Measurements from ENCODE around the gene EPHA10.
"Not testable (repeated sequence)": the region's sequence is repeated elsewhere in the genome, so short reads cannot be mapped to it uniquely, and the experiment has no call there.

Gene EPHA10

GRCh38 chr1:37767488-37767887, 2.6 kb upstream of the EPHA10 start:
- no peak for FAIRE-seq

GRCh38 chr1:37765916-37766664, 1.2 kb upstream of the EPHA10 start:
- FAIRE-seq, result no peak

- no peak for FAIRE-seq
Measured at GRCh38 chr1:37764414-37764825, 500 bp downstream of the EPHA10 start.

DNA sequence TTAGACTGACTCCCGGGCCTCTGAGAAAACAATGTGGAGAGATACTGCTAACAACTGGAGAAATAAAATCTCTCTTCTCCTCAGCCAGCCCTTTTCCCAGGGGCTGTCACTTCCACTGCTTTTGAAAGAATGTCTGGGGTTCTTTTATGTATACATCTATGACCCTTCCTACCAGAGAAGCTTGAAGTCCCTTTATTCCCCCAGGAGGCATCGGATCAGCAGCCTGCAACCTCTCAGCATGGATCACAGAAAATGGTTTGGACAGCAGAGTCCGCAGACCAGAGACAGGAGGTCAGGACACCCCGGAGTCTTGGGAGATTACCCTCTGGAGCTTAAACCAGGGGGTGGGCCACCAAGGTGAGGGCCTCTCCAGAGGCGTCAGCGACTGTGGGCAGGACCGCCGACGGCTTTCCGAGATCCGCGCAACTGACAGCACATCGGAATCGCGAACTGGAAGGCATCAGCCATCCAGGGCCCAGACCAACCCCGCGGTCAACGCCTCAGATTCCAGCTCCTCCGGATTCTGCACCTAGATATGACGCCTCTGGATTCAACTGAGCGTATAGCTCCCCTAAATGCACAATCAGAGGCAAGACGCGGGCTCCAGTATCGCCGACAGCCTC, 1.0 kb downstream of the EPHA10 start:
- FAIRE-seq, result no peak

DNA sequence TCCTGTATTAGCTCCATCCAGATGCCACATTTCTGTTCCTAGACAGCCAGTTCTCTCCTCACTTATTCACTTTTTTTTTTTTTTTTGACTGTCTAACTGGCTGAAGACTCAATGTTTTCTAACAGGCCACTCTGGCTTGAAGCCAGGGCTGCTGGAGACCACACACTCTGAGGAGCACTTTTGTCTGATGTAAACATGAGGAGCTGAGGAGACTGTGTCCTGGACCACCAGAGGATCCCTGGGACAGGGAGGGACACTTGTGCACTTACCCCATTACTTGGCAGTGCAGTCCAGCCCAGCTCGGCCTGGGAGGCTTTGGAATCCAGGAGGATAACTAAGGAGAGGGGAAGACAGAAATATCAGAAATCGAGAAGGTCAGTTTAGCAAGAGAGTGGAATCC, 2.4 kb downstream of the EPHA10 start:
- no peak for FAIRE-seq

- no peak for FAIRE-seq
Measured at GRCh38 chr1:37761416-37762095, 3.4 kb downstream of the EPHA10 start.

GRCh38 chr1:37759451-37759850, 5.5 kb downstream of the EPHA10 start:
- no peak for FAIRE-seq

DNA sequence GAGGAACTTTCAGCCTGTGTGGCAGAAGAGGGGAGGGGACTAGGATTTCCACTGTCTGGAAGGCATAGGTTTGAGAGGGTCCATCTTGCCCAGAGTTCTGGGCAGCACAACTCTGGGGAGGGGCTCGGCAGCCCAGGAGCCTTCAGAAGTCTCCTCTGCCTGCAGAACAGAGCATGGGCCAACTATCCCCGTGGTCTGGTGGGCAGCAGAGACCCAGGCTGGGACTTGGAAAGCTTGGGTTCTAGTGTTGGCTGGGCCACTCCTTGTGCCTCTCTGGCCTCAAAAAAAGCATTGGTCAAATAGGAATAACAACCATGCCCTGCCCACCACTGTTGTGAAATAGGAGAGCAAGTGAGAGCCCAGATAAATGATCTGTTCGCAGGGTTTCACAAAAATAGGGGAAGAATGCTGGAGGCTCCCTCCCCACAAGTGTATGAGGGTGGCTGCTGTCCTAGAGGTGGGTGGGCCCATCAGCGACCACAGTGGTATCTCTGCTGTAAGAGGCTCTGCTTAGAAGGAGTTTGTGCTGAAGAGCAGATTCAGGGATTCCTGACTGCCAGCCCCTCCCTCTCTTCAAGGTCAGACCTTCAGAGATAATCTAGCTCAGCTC, 8.9 kb downstream of the EPHA10 start:
- FAIRE-seq, result no peak

DNA sequence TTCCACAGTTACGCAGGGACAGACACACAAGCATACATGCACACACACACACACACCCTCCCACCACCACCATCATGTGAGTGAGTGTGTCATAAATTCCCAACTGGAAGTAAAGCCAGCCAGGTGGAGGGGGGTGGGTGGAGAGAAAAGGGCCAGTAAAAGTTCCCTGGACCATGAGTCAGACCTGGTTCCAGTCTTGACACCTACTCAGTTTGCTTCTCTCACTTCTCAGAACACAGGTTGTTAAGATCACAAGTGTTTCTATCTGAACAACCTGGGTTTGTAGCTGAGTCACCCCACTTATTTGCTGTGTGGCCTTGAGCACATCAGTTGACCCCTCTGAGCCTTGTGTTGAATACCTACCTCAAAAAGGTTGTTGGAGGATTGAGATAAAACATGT, 9.6 kb downstream of the EPHA10 start:
- no peak for FAIRE-seq

DNA sequence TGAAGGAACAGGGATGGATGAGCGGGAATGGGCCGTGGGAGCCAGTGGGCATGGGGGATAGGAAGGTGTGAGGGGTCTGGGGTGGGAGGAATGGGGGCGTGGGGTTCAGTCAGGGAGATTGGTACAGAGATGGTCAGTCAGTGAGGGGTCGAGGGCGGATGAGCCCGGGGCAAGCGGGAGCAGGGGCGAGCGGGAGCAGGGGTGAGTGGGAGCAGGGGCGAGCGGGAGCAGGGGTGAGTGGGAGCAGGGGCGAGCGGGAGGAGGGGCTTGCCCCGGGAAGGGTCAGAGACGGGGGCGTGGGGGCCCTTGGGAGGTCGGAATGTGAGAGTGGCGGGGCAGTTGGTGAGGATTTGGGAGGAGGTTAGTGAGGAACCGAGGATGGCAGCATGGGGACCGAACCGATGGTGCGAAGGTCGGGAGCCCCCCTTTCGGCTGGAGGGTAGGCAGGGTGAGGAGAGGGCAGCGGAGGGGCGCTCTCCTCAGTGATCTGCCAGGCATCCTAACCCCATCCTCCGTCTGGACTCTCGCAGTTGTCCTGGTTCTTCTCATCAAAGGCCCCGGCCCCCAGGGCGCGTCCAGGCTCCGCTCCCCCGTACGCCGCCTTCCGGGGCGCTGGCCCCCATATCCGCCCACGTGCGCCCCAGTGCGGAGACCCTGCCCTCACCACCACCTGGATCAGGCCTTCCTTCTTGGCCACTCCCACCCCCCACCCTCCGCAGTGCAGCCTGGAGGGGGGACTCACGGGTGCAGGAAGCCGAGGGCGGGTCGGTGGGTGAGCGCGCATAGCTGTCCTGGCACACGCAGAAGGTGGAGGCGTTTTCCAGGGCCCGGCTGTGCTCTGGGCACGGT, 11.2 kb downstream of the EPHA10 start:
- no peak for FAIRE-seq

DNA sequence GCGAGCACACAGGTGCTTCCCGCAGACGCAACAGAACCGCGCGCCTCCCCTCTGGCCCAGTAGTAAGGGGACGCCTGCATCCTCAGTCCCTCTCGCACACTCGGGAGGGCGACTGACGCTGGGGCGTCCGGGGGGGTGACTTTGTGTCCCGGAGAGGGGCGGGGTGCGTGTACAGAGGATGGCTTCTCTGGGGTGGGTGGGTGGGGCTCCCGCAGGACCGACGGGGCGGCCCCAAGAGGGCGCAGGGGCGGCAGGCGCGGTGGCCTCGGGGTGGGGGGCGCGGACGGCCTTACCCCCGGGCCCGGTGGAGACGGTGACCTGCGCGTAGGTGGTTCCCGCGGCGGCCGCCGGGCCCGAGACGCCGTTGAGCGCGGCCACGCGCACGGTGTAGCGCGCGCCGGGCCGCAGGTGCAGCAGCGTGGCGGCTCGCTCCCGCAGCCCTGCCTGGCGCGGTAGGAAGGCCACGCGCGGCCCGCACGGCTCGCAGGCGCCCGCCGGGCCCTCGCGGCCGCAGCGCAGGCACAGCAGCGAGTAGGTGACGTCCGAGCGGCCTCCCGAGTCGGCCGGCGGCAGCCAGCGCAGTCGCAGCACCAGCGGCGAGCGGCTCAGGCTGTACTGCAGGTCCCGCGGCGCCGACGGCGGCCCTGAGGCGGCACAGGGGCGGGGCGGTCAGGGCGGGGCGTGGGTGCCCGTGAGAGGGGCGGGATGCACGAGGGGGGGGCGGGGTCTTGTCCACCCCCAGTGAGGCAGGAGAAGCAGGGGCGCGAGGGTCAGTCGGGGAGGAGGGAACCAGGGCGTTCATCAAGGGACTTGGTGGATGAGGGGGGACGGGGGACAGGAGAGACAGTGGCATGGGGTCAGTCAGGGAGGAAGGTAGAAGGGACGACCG, 12.1 kb downstream of the EPHA10 start:
- no peak for FAIRE-seq

DNA sequence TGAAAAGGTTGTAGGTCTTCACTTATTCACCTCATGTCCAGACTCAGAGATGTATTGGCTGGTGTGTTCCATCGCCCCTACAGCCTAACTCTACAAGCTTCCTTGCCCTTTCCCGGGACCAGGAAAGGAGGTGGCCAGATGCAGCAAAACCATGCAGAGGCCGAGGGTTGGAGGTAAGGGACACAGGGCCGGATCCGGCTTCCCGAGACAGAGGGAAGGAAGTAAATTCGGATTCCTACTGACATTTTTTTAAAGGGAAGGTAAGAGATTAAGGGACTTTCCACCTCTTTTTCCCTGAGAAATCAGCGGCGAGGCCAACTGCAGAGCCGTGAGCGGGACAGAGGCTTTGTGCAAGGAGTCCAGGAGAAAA, 12.7 kb downstream of the EPHA10 start:
- no peak for FAIRE-seq

GRCh38 chr1:37748565-37748964, 16.4 kb downstream of the EPHA10 start:
- no peak for FAIRE-seq

DNA sequence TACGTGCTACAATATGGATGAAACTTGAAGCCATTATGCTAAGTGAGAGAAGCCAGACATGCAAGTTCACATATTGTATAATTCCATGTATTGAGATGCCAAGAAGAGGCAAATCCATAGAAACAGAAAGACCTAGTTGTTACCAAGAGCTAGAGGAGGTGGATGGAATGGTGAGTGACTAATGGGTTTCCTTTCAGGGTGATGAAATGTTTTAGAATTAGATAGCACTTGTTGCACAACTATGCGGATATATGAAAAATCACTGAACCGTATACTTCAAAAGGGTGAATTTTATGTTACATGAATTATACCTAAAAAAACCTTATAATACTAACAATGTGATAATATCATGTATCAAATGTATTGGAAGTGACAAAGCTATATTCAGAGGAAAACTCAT, 18.1 kb downstream of the EPHA10 start:
- FAIRE-seq, result no peak

GRCh38 chr1:37741662-37742061, 23.3 kb downstream of the EPHA10 start:
- FAIRE-seq, result no peak

GRCh38 chr1:37741130-37741529, 23.8 kb downstream of the EPHA10 start:
- no peak for FAIRE-seq

GRCh38 chr1:37739222-37739621, 25.7 kb downstream of the EPHA10 start:
- no peak for FAIRE-seq

- FAIRE-seq, result not testable (repeated sequence)
Measured at GRCh38 chr1:37738619-37739018, 26.3 kb downstream of the EPHA10 start.

GRCh38 chr1:37737975-37738374, 26.9 kb downstream of the EPHA10 start:
- not testable (repeated sequence) for FAIRE-seq

DNA sequence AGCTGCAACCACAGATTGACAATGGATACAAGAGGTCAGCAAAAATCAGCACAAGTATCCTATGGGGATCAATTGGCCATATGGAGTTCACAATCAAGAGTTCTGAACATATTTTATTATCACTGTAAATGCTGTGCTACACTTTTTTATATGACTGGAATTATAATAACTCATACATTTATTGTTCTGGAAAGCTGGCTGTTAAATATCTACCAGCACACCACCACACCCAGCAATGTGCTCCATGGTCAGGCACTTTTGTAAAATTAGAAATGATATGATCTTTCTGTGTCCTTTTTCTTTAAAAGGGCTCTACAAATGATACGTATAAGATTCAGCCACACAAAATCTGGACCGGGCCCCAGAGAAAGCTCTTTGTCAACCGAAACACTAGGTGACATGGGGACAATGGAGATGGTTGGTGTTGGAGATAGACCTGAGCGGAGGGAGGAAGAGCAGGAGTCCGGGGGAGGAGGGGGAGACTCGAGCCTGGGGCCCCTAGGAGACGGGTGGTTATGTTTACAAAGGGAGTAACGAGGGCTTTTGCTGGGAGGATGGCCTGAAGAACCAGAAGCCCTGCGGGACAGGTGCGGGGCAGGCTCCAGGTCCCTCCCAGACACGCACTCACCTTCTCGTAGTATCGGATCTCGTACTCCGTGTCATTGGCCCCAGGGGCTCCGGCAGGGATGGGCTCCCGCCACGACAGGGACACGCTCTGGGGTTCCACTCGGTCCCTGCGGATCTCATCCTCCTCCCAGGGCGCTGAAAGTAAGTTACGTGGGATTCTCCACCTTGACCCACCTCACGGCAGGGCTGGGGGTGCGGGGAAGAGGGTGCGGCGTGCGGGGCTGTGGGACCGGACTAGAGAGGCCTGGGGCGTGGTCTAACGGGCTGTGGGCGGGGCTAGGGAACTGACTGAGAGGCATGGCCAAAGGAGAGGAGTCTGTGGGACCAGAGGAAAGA, 30.0 kb downstream of the EPHA10 start:
- no peak for FAIRE-seq
